Parathyroid adenoma (tissue), 2 donors: ENCODE data around the gene ZNF780B.

Experiments
- H2AFZ ChIP-seq: fragments of 300-600 bp; sonication (generic); one replicate; pipeline ENCODE4 v1.7.0; 2017; ENCODE audit warnings: antibody characterized with exemption, mild to moderate bottlenecking
- H3K27ac ChIP-seq: fragments of 300-600 bp; sonication (generic); one replicate; pipeline ENCODE4 v1.7.0; 2017
- H3K27me3 ChIP-seq: fragments of 300-600 bp; sonication (generic); one replicate; pipeline ENCODE4 v1.7.0; 2017; ENCODE audit warnings: low read length; ENCODE audit not compliant: control insufficient read depth, insufficient read depth
- H3K36me3 ChIP-seq: fragments of 300-600 bp; sonication (generic); one replicate; pipeline ENCODE4 v1.7.0; 2017; ENCODE audit warnings: low read length; ENCODE audit not compliant: control insufficient read depth, insufficient read depth
- H3K4me1 ChIP-seq: fragments of 300-600 bp; sonication (generic); one replicate; pipeline ENCODE4 v1.7.0; 2017; ENCODE audit warnings: control low read depth
- H3K4me2 ChIP-seq: fragments of 300-600 bp; sonication (generic); one replicate; pipeline ENCODE4 v1.7.0; 2017; ENCODE audit warnings: low read length
- H3K4me3 ChIP-seq: fragments of 300-600 bp; sonication (generic); one replicate; pipeline ENCODE4 v1.7.0; 2017; ENCODE audit warnings: low read depth, low read length
- H3K79me2 ChIP-seq: fragments of 300-600 bp; sonication (generic); one replicate; pipeline ENCODE4 v1.7.0; 2017; ENCODE audit warnings: control low read depth
- H3K9ac ChIP-seq: fragments of 300-600 bp; sonication (generic); one replicate; pipeline ENCODE4 v1.7.0; 2017; ENCODE audit warnings: mild to moderate bottlenecking
- H3K9me3 ChIP-seq: fragments of 300-600 bp; sonication (generic); one replicate; pipeline ENCODE4 v1.7.0; 2017; ENCODE audit warnings: low read length; ENCODE audit not compliant: control insufficient read depth
- CTCF ChIP-seq: fragments of 300-600 bp; sonication (generic); IDR thresholded peaks from one replicate; pipeline ENCODE4 v1.7.0; 2017; ENCODE audit warnings: antibody characterized with exemption, mild to moderate bottlenecking
- donor health status: primary hyperparathyroidism.

The ZNF780B gene

GRCh38 chr19:40059624-40060023 lies 3.6 kb upstream of the ZNF780B start:
- no peak overlapping the region for H3K4me3 ChIP-seq
- no peaks in the 10 kb centered on the region for H3K9me3 ChIP-seq
- H2AFZ ChIP-seq = no peak overlapping the region
- H3K4me1 ChIP-seq = no peaks in the 10 kb centered on the region
- H3K79me2 ChIP-seq = no peaks in the 10 kb centered on the region
- no peak overlapping the region for H3K4me2 ChIP-seq
- H3K9ac ChIP-seq = no peak overlapping the region
- no peaks in the 10 kb centered on the region for H3K36me3 ChIP-seq
- no peak for TF ChIP-seq CTCF
- H3K27ac ChIP-seq = no peak overlapping the region
- H3K27me3 ChIP-seq = no peaks in the 10 kb centered on the region

- no peaks in the 10 kb centered on the region for H3K79me2 ChIP-seq
- no peaks in the 10 kb centered on the region for H3K9me3 ChIP-seq
- TF ChIP-seq CTCF = no peak
- H2AFZ ChIP-seq = no peak overlapping the region
- no peaks in the 10 kb centered on the region for H3K36me3 ChIP-seq
- no peak overlapping the region for H3K27ac ChIP-seq
- peak overlapping the region; percentile 89 for H3K4me3 ChIP-seq
- H3K27me3 ChIP-seq = no peaks in the 10 kb centered on the region
- H3K4me2 ChIP-seq = no peak overlapping the region
- H3K4me1 ChIP-seq = no peaks in the 10 kb centered on the region
- H3K9ac ChIP-seq = no peak overlapping the region
Observed at GRCh38 chr19:40057166-40057565, 1.1 kb upstream of the ZNF780B start.

- no peak overlapping the region for H3K9ac ChIP-seq
- H3K79me2 ChIP-seq = no peaks in the 10 kb centered on the region
- H3K9me3 ChIP-seq = no peaks in the 10 kb centered on the region
- no peaks in the 10 kb centered on the region for H3K4me1 ChIP-seq
- no peaks in the 10 kb centered on the region for H3K27me3 ChIP-seq
- H2AFZ ChIP-seq = peak overlapping the region; percentile 80
- H3K36me3 ChIP-seq = no peaks in the 10 kb centered on the region
- peak overlapping the region; percentile 89 for H3K4me3 ChIP-seq
- TF ChIP-seq CTCF = no peak
- peak overlapping the region; percentile 83 for H3K4me2 ChIP-seq
- no peak overlapping the region for H3K27ac ChIP-seq
Observed at GRCh38 chr19:40056505-40056904, 474 bp upstream of the ZNF780B start.

GRCh38 chr19:40055049-40055448 lies 982 bp downstream of the ZNF780B start:
- no peaks in the 10 kb centered on the region for H3K9me3 ChIP-seq
- no peak overlapping the region for H3K27ac ChIP-seq
- H3K4me2 ChIP-seq = peak overlapping the region; percentile 83
- H3K36me3 ChIP-seq = no peaks in the 10 kb centered on the region
- peak overlapping the region; percentile 89 for H3K4me3 ChIP-seq
- H3K27me3 ChIP-seq = no peaks in the 10 kb centered on the region
- H3K79me2 ChIP-seq = no peaks in the 10 kb centered on the region
- no peak overlapping the region for H2AFZ ChIP-seq
- no peak overlapping the region for H3K9ac ChIP-seq
- no peaks in the 10 kb centered on the region for H3K4me1 ChIP-seq
- TF ChIP-seq CTCF = no peak

- no peaks in the 10 kb centered on the region for H3K27me3 ChIP-seq
- H3K36me3 ChIP-seq = no peaks in the 10 kb centered on the region
- peak overlapping the region; percentile 83 for H3K4me2 ChIP-seq
- no peak overlapping the region for H3K4me3 ChIP-seq
- no peaks in the 10 kb centered on the region for H3K4me1 ChIP-seq
- H3K79me2 ChIP-seq = no peaks in the 10 kb centered on the region
- H3K9me3 ChIP-seq = no peaks in the 10 kb centered on the region
- TF ChIP-seq CTCF = no peak
- no peak overlapping the region for H3K27ac ChIP-seq
- H3K9ac ChIP-seq = no peak overlapping the region
- H2AFZ ChIP-seq = no peak overlapping the region
Observed at GRCh38 chr19:40054632-40055031, 1.4 kb downstream of the ZNF780B start.
